ENCODE results near the gene MACROD2. TPM values are rescaled to one million over a fixed set of nuclear protein-coding genes. Genes with fewer than 3 reads are reported as not detected.

MACROD2 gene
- polyA plus RNA-seq, 1 donor (not counting 4 experiments of a cell fraction or from before 2014, with no cell fraction given), result 0.71 TPM

GRCh38 chr20:15875446-15875845 lies 1880.1 kb downstream of the MACROD2 start:
- H2AFZ ChIP-seq (ENCODE audit: control insufficient read depth, low read length), result no peak overlapping the region
- no peak overlapping the region for H3K4me3 ChIP-seq (ENCODE audit: control insufficient read depth in 2 of 3, extremely low read depth in 1 of 3, insufficient read depth in 2 of 3, low read depth in 1 of 3, low read length in 3 of 3)
- no peaks in the 10 kb centered on the region for H4K20me1 ChIP-seq (ENCODE audit: control insufficient read depth, extremely low read depth, insufficient read depth, low read length)
- DNase-seq (ENCODE audit: low read depth, low spot score) (no peak), FAIRE-seq (no peak)
- H3K27me3 ChIP-seq (ENCODE audit: control insufficient read depth, extremely low read depth, insufficient read depth, low read length), result no peaks in the 10 kb centered on the region
- H3K36me3 ChIP-seq (ENCODE audit: control insufficient read depth in 2 of 2, extremely low read depth in 1 of 2, insufficient read depth in 2 of 2, low read length in 2 of 2), result no peaks in the 10 kb centered on the region
- TF ChIP-seq CTCF (optimal IDR thresholded peaks at IDR 0.05 in 1 of 3, IDR thresholded peaks at IDR 0.05 in 1 of 3, conservative IDR thresholded peaks at IDR 0.05 in 1 of 3; ENCODE audit: extremely low read depth in 1 of 3, insufficient read depth in 2 of 3, low read length in 3 of 3), result no peak
- TF ChIP-seq EZH2 (IDR thresholded peaks at IDR 0.05; ENCODE audit: low read length), result no peak
- H3K4me2 ChIP-seq (ENCODE audit: control insufficient read depth, extremely low read depth, insufficient read depth, low read depth, low read length), result no peak overlapping the region
- dilution Hi-C loops (cut with MboI; ENCODE audit: extremely low pct_ligation_motif_present, low sequenced_read_pairs), result no loop called here
- no peaks in the 10 kb centered on the region for H3K9me3 ChIP-seq (ENCODE audit: control insufficient read depth, low read depth, low read length)
- no peaks in the 10 kb centered on the region for H3K79me2 ChIP-seq (ENCODE audit: control insufficient read depth, insufficient read depth, low read length)
- no peaks in the 10 kb centered on the region for H3K9me1 ChIP-seq (ENCODE audit: control insufficient read depth, extremely low read depth, insufficient read depth, low read length)
- H3K9ac ChIP-seq (ENCODE audit: control insufficient read depth, extremely low read depth, insufficient read depth, low read length), result no peak overlapping the region
- H3K27ac ChIP-seq (ENCODE audit: control insufficient read depth, insufficient read depth, low read length), result no peak overlapping the region
- H3K4me1 ChIP-seq (ENCODE audit: control insufficient read depth, extremely low read depth, insufficient read depth, low read length), result no peaks in the 10 kb centered on the region

DNA sequence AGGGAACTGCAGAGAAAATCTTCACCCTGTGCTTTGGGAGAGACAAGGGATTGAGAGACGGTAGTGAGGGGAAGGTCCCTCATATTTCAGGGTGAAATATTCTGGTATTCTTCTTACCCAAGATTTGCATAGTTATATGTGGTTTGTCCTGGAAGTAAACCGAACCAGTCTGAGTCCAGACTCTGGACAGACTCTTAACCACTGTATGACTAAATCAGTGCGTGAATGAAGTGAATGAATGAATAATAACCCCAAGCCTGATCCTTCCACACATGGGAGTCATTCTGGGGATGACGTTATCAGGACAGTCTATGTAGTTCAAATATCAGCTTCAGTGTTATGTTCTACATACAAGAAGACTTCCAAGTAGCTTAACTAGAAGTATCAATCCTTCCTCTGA lies 1887.2 kb downstream of the MACROD2 start:
- Histone ChIP-seq H3K4me1 (ENCODE audit: control insufficient read depth, extremely low read depth, insufficient read depth, low read length) (no peaks in the 10 kb centered on the region), H3K79me2 (ENCODE audit: control insufficient read depth, insufficient read depth, low read length) (no peaks in the 10 kb centered on the region), H3K9me3 (ENCODE audit: control insufficient read depth, low read depth, low read length) (no peaks in the 10 kb centered on the region), H2AFZ (ENCODE audit: control insufficient read depth, low read length) (no peak overlapping the region), H3K4me2 (ENCODE audit: control insufficient read depth, extremely low read depth, insufficient read depth, low read depth, low read length) (no peak overlapping the region), H3K27ac (ENCODE audit: control insufficient read depth, insufficient read depth, low read length) (no peak overlapping the region), H3K27me3 (ENCODE audit: control insufficient read depth, extremely low read depth, insufficient read depth, low read length) (no peaks in the 10 kb centered on the region), H3K36me3 (ENCODE audit: control insufficient read depth in 2 of 2, extremely low read depth in 1 of 2, insufficient read depth in 2 of 2, low read length in 2 of 2) (no peaks in the 10 kb centered on the region), H4K20me1 (ENCODE audit: control insufficient read depth, extremely low read depth, insufficient read depth, low read length) (no peaks in the 10 kb centered on the region), H3K9me1 (ENCODE audit: control insufficient read depth, extremely low read depth, insufficient read depth, low read length) (no peaks in the 10 kb centered on the region), H3K4me3 (ENCODE audit: control insufficient read depth in 2 of 3, extremely low read depth in 1 of 3, insufficient read depth in 2 of 3, low read depth in 1 of 3, low read length in 3 of 3) (no peak overlapping the region), H3K9ac (ENCODE audit: control insufficient read depth, extremely low read depth, insufficient read depth, low read length) (no peak overlapping the region)
- TF ChIP-seq CTCF (optimal IDR thresholded peaks at IDR 0.05 in 1 of 3, IDR thresholded peaks at IDR 0.05 in 1 of 3, conservative IDR thresholded peaks at IDR 0.05 in 1 of 3; ENCODE audit: extremely low read depth in 1 of 3, insufficient read depth in 2 of 3, low read length in 3 of 3), result no peak
- FAIRE-seq (no peak), DNase-seq (ENCODE audit: low read depth, low spot score) (no peak)
- dilution Hi-C loops (cut with MboI; ENCODE audit: extremely low pct_ligation_motif_present, low sequenced_read_pairs), result no loop called here
